A549 treated with DMSO at 1 μM for 4 hours (cell line): Measurements from ENCODE around the gene REV1. TPM values are rescaled to one million over a fixed set of nuclear protein-coding genes. Genes with fewer than 3 reads are reported as not detected.

Source experiments
- total RNA-seq: library from RNA; stranded (reverse); fragments of 200-300 nt; extraction: Qiagen RNA extraction; gene quantifications from 5 replicates; pipeline ENCODE4 v1.2.3, GENCODE V29; 2022; ENCODE audit warnings: low read depth

REV1 gene
- 10.0 to 13.4 TPM (median 10.9 TPM) in 5 replicates for total RNA-seq

DNA sequence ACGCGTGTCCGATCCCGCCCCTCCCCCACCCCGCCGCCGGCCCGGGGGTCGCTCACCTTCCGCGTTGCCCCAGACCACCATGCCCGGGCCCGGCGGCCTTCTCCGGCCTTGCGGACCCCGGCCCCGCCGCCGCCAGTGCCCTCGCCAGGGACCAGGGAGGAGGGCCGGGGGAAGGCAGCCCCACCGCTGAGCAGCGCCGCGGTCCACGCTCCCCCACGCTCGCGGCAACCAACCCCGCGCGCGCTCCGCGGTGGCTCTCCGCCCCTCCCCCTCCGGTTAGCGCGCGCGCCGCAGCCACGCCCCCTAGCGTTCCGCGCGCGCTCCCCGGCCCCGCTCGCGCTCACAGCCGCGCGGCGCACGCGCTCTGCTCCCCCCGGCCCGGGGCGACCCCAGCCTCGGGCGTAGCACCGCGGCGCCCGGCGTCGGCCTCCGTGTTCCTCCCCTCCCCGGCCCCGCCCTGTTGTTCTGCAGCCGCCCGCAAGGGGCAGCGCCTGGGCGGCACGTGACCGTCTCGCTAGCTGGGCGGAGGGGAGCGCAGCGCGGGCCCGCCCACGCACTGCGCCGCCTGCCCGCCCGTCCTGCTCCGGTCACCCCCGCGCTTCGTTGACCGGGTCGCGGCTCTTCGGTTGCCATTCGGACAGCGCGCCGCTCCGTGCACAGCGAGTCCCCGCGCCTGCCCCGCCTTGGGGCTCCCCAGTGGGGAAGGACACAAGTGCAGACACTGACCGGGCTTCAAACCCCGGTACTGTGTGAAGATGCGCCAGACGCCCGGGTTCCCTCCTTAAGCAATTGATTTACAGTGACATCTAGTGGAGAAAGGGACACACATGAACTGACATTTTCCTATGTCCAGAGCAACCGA is at the start of gene REV1:
Gene REV1 (minus strand): TSS at position 257 of the 862 bp plus-strand sequence. CDS start 25,042 bp downstream, outside the sequence.

Other genes starting within 250 kb of the REV1 start
- not detected in 5 replicates for gene LYG2, start 234.4 kb downstream of the REV1 start, total RNA-seq
- gene LYG1, start 188.8 kb downstream of the REV1 start, total RNA-seq = 0.49 to 2.6 TPM (median 1.6 TPM) in 5 replicates
- gene TXNDC9, start 153.7 kb downstream of the REV1 start, total RNA-seq = 37.3 to 44.9 TPM (median 41.4 TPM) in 5 replicates
- 61.2 to 72.7 TPM (median 64.8 TPM) in 5 replicates for gene EIF5B, start 152.6 kb downstream of the REV1 start, total RNA-seq